K562 (cell line): ENCODE measurements around the gene TCF20. TPM values are rescaled to one million over a fixed set of nuclear protein-coding genes. Genes with fewer than 3 reads are reported as not detected.

Experiments
- ATAC-seq: fragments of 200-7000 bp; cut with Tn5 transposase; 3 replicates; pipeline ENCODE4 v1.9.1; 2020; ENCODE audit warnings: moderate library complexity
- BruUV-seq: library from RNA; stranded (reverse); fragments of 400-500 nt; replicated peaks from 2 replicates; lab custom pipeline; 2021; lab: Mats Ljungman, UMichigan
- CTCF ChIA-PET: fragments of 300-600 bp; formaldehyde crosslinking; extraction: SDS; loops from one replicate; lab custom pipeline; 2021; ENCODE audit warnings: low intra/inter-chr PET ratio; lab: Yijun Ruan, JAX
- POLR2A ChIA-PET: fragments of 300-600, 350-650 bp; sonication (Branson Sonifier 250); formaldehyde crosslinking; extraction: SDS; loops from one replicate; lab custom pipeline; 2021; ENCODE audit warnings: antibody characterized with exemption, inconsistent platforms; lab: Yijun Ruan, JAX
- DNase-seq, 4 experiments: peaks; one replicate each; pipeline versions ENCODE4 v3.0.0 to v3.0.0-alpha.2; 2011 to 2018; ENCODE audit warnings: low spot score in 3 of 4, mixed read lengths in 3 of 4; ENCODE audit errors: extremely low read depth in 1 of 4
- FAIRE-seq: peaks from 2 replicates; lab custom pipeline; 2011; peaks lifted over from hg19 to GRCh38; lab: Jason Lieb, UNC
- H2AFZ ChIP-seq: 2 replicates; pipeline ENCODE4 v1.6.0; 2011; ENCODE audit warnings: low read depth, low read length, control low read depth, inconsistent platforms
- H3K27ac ChIP-seq: fragments of 200-600 bp; 3 replicates; pipeline ENCODE4 v1.8.0; 2011; ENCODE audit warnings: low read depth, mild to moderate bottlenecking, control low read depth, inconsistent platforms, low read length, moderate library complexity, mixed read lengths; ENCODE audit errors: extremely low read depth
- H3K27me3 ChIP-seq, 2 experiments: fragments of 300-600 bp in 1 of 2; 2 replicates in 1 of 2; 3 replicates in 1 of 2; pipeline versions ENCODE4 v1.6.0 to v1.8.0; 2011; ENCODE audit warnings: inconsistent platforms in 2 of 2, low read length in 2 of 2, mild to moderate bottlenecking in 1 of 2, mixed read lengths in 1 of 2, moderate library complexity in 1 of 2; ENCODE audit not compliant: control insufficient read depth in 2 of 2, insufficient read depth in 2 of 2
- H3K36me3 ChIP-seq: fragments of 300-600 bp; 3 replicates; pipeline ENCODE4 v1.8.0; 2011; ENCODE audit warnings: mild to moderate bottlenecking, low read length, inconsistent platforms; ENCODE audit not compliant: control insufficient read depth, insufficient read depth
- H3K4me1 ChIP-seq, 2 experiments: fragments of 200-600 bp in 1 of 2; replicated peaks in 1 of 2; 2 replicates in 1 of 2; 3 replicates in 1 of 2; pipeline versions ENCODE4 v1.5.1 to v1.8.0; 2011; ENCODE audit warnings: inconsistent platforms in 2 of 2, low read length in 2 of 2, mild to moderate bottlenecking in 1 of 2, mixed read lengths in 1 of 2, moderate library complexity in 1 of 2; ENCODE audit not compliant: control insufficient read depth in 2 of 2, insufficient read depth in 2 of 2
- H3K4me2 ChIP-seq: 2 replicates; pipeline ENCODE4 v1.6.1; 2011; ENCODE audit warnings: low read length, control low read depth, inconsistent platforms, mixed read lengths; ENCODE audit not compliant: insufficient read depth
- H3K4me3 ChIP-seq: fragments of 200-600 bp; sonication (generic), shearing (Covaris generic); 2 replicates; pipeline ENCODE4 v1.5.1; 2016; ENCODE audit warnings: control low read depth, inconsistent platforms
- H3K79me2 ChIP-seq: fragments of 200-600 bp; 3 replicates; pipeline ENCODE4 v1.8.0; 2011; ENCODE audit warnings: low read length, inconsistent platforms; ENCODE audit not compliant: control insufficient read depth, insufficient read depth
- H3K9ac ChIP-seq, 2 experiments: 2 replicates each; pipeline versions ENCODE4 v1.6.0 to v1.6.1; 2011; ENCODE audit warnings: low read depth in 2 of 2, low read length in 2 of 2, control low read depth in 1 of 2, inconsistent platforms in 1 of 2, mild to moderate bottlenecking in 1 of 2, mixed read lengths in 1 of 2; ENCODE audit not compliant: insufficient read depth in 1 of 2
- H3K9me1 ChIP-seq: one replicate; pipeline ENCODE4 v1.6.0; 2011; ENCODE audit warnings: inconsistent platforms, mild to moderate bottlenecking, low read length, moderate library complexity; ENCODE audit not compliant: control insufficient read depth, insufficient read depth
- H3K9me3 ChIP-seq: replicated peaks from 2 replicates; pipeline ENCODE4 v1.5.1; 2011; ENCODE audit warnings: low read depth, low read length, inconsistent platforms; ENCODE audit not compliant: control insufficient read depth, insufficient read depth
- H4K20me1 ChIP-seq: replicated peaks from 2 replicates; pipeline ENCODE4 v1.6.1; 2011; ENCODE audit warnings: low read length, inconsistent platforms, mixed read lengths; ENCODE audit not compliant: control insufficient read depth, insufficient read depth
- ARID2 ChIP-seq: fragments of 450-650 bp; IDR thresholded peaks from 2 replicates; pipeline ENCODE4 v1.6.1; 2017; ENCODE audit warnings: antibody characterized with exemption, mild to moderate bottlenecking
- DDX20 ChIP-seq: fragments of 450-650 bp; IDR thresholded peaks from 2 replicates; pipeline ENCODE4 v1.6.1; 2016; ENCODE audit warnings: missing genetic modification characterization, low read depth, mild to moderate bottlenecking, missing compliant biosample characterization, moderate library complexity
- GATA2 ChIP-seq: sonication (generic); formaldehyde crosslinking; IDR thresholded peaks from 2 replicates; pipeline ENCODE4 v1.4.0; 2020; ENCODE audit warnings: mild to moderate bottlenecking, missing genetic modification reagents
- GATAD2B ChIP-seq: fragments of 450-650 bp; IDR thresholded peaks from 2 replicates; pipeline ENCODE4 v1.6.1; 2017; ENCODE audit warnings: mild to moderate bottlenecking, borderline replicate concordance
- KLF1 ChIP-seq: fragments of 450-650 bp; IDR thresholded peaks from 2 replicates; pipeline ENCODE4 v1.6.1; 2016; ENCODE audit warnings: missing genetic modification characterization, missing compliant biosample characterization
- L3MBTL2 ChIP-seq: fragments of 450-650 bp; IDR thresholded peaks from 2 replicates; pipeline ENCODE4 v1.6.1; 2016; ENCODE audit warnings: mild to moderate bottlenecking, moderate library complexity
- MTF1 ChIP-seq: fragments of 250-450 bp; sonication (Bioruptor Pico); IDR thresholded peaks from 2 replicates; pipeline ENCODE4 v1.9.0; 2021; ENCODE audit warnings: moderate library complexity, mild to moderate bottlenecking, inconsistent platforms, borderline replicate concordance
- NFIC ChIP-seq: fragments of 450-650 bp; IDR thresholded peaks from 2 replicates; pipeline ENCODE4 v1.6.1; 2017; ENCODE audit warnings: mild to moderate bottlenecking, inconsistent platforms
- SMAD3 ChIP-seq: fragments of 450-650 bp; formaldehyde crosslinking; conservative IDR thresholded peaks from 2 replicates; pipeline ENCODE4 v1.4.0; 2020; ENCODE audit warnings: mild to moderate bottlenecking
- TAF15 ChIP-seq: fragments of 200-400 bp; formaldehyde crosslinking; IDR thresholded peaks from 2 replicates; pipeline ENCODE4 v1.6.1; 2017; ENCODE audit warnings: mild to moderate bottlenecking, low read depth, low read length, moderate library complexity
- YY1 ChIP-seq, 3 experiments: IDR thresholded peaks; 2 replicates each; pipeline ENCODE4 v1.6.1; 2011; ENCODE audit warnings: low read length in 2 of 3, mild to moderate bottlenecking in 2 of 3, moderate library complexity in 2 of 3, borderline replicate concordance in 1 of 3, control low read depth in 1 of 3, low read depth in 1 of 3; ENCODE audit not compliant: insufficient read depth in 3 of 3, insufficient replicate concordance in 2 of 3, control insufficient read depth in 1 of 3, insufficient read length in 1 of 3; ENCODE audit errors: extremely low read depth in 1 of 3
- ZKSCAN8 ChIP-seq: fragments of 200-800 bp; sonication (Bioruptor generic); IDR thresholded peaks from 2 replicates; pipeline ENCODE4 v1.6.1; 2016; ENCODE audit warnings: missing genetic modification characterization, missing compliant biosample characterization
- ZNF24 ChIP-seq: fragments of 450-650 bp; IDR thresholded peaks from 2 replicates; pipeline ENCODE4 v1.6.1; 2016
- ZNF354B ChIP-seq: fragments of 250-450 bp; sonication (Bioruptor Pico); IDR thresholded peaks from 2 replicates; pipeline ENCODE4 v1.4.0; 2020
- ZNF77 ChIP-seq: fragments of 250-450 bp; sonication (Bioruptor Pico); IDR thresholded peaks from 2 replicates; pipeline ENCODE4 v1.5.0; 2020
- WGBS: fragments of 100-300 bp; shearing (Covaris generic); methylation state at CpG from one replicate; pipeline ENCODE4 v1.1.6; 2016; ENCODE audit warnings: low coverage, mixed read lengths; ENCODE audit not compliant: insufficient coverage; ENCODE audit errors: missing lambda C conversion rate; 5-methylcytosine and 5-hydroxymethylcytosine counted together
- in situ Hi-C: fragments of 300-500 bp; cut with MboI; formaldehyde crosslinking; loops from 4 replicates; pipeline ENCODE4 v1.15.0; 2018; ENCODE audit warnings: inconsistent platforms, mixed read lengths
- intact Hi-C: fragments of 100-400 bp; cut with micrococcal nuclease; formaldehyde crosslinking; loops from 2 replicates; pipeline ENCODE4 v1.14.2; 2022
- polyA plus RNA-seq, 8 experiments: library from polyadenylated mRNA; depleted of rRNA in 4 of 8; stranded (reverse) in 5 of 8; unstranded in 3 of 8; fragments of >200 nt; fragmentation: Nextera tagmentation in 2 of 8; fragmentation: Illumina TruSeq in 1 of 8; extraction: Ambion mirVana in 2 of 8; extraction: Trizol in 1 of 8; gene quantifications; 2 replicates each; pipeline versions ENCODE4 v1.2.1 to v1.2.3, GENCODE V29; 2011 to 2014; ENCODE audit warnings: inconsistent platforms in 1 of 8, missing spikeins in 1 of 8
- total RNA-seq, 7 experiments: library from RNA; depleted of rRNA in 6 of 7; stranded (reverse); fragments of >200 nt in 6 of 7; fragmentation: Illumina TruSeq in 2 of 7; extraction: Trizol in 2 of 7; gene quantifications; 2 replicates each; pipeline versions ENCODE4 v1.2.1 to v1.2.3, GENCODE V29; 2011 to 2021; ENCODE audit warnings: low replicate concordance in 1 of 7
- TF ChIP-seq, protein P1 (sequence below): sonication (generic); formaldehyde crosslinking; IDR thresholded peaks from 2 replicates; pipeline ENCODE4 v1.8.0; 2022; ENCODE audit warnings: mild to moderate bottlenecking, missing genetic modification reagents
- TF ChIP-seq, protein P2 (sequence below): sonication (generic); formaldehyde crosslinking; IDR thresholded peaks from 2 replicates; pipeline ENCODE4 v1.8.0; 2022; ENCODE audit warnings: mild to moderate bottlenecking, missing genetic modification reagents, borderline replicate concordance
- TF ChIP-seq, protein P3 (sequence below): fragments of 250-450 bp; sonication (Bioruptor Pico); IDR thresholded peaks from 2 replicates; pipeline ENCODE4 v1.4.0; 2020; ENCODE audit warnings: borderline replicate concordance
- TF ChIP-seq, protein P4 (sequence below): IDR thresholded peaks from 3 replicates; pipeline ENCODE4 v1.6.1; 2011; ENCODE audit warnings: borderline replicate concordance, mild to moderate bottlenecking; ENCODE audit not compliant: insufficient read length, insufficient read depth

Gene TCF20
- total and polyA plus RNA-seq, 9 of the 15 experiments (the other 6 are each of a cell fraction or from before 2014, with no cell fraction given), result 0.35 to 43.6 (median 17.5) TPM

DNA sequence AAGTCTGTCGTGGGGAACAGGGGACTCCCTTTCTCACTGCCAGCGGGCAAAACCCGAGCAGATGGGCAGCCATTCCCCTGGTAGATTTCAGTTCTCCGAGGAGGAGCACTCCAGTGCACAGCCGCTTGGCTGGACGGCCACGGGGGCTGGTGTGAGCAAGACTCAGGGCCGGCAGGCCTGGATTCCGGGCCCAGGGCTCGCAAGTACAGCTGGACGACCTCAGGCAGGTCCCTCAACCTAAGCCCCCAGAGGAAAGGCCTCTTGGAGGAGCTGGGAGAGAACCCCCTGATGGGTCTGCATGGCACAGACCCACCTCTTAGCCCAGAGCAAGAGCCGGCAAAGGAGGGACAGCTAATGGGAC is 31.3 kb upstream of the TCF20 start:
- in situ Hi-C loops, result no loop called here
- intact Hi-C loops, result no loop called here
- no peak overlapping the region for H3K4me3 ChIP-seq
- H3K79me2 ChIP-seq, result no peaks in the 10 kb centered on the region
- no peaks in the 10 kb centered on the region for H3K9me1 ChIP-seq
- no TSS peak for BruUV-seq
- H3K4me1 ChIP-seq, result peaks cover 18 to 46% of the 10 kb centered on the region in 2 experiments
- ChIA-PET CTCF (no interaction called here), POLR2A (no interaction called here)
- no peaks in the 10 kb centered on the region for H3K9me3 ChIP-seq
- TF ChIP-seq GATA2 (CRISPR knock-in tag) (no peak), KLF1 (no peak), ZNF354B (CRISPR knock-in tag) (no peak), ZNF24 (no peak), ARID2 (no peak), TAF15 (no peak), DDX20 (tag) (no peak), SMAD3 (CRISPR knock-in tag) (no peak), YY1 (IDR thresholded peaks at IDR 0.05; ENCODE audit: borderline replicate concordance in 1 of 3, control insufficient read depth in 1 of 3, extremely low read depth in 1 of 3, insufficient read depth in 3 of 3, insufficient read length in 1 of 3, insufficient replicate concordance in 2 of 3, low read depth in 1 of 3, low read length in 2 of 3) (no peak), NFIC (no peak), GATAD2B (no peak), ZKSCAN8 (CRISPR knock-in tag) (no peak), ZNF77 (CRISPR knock-in tag) (no peak), MTF1 (no peak), L3MBTL2 (no peak)
- TF ChIP-seq, protein P1, sequence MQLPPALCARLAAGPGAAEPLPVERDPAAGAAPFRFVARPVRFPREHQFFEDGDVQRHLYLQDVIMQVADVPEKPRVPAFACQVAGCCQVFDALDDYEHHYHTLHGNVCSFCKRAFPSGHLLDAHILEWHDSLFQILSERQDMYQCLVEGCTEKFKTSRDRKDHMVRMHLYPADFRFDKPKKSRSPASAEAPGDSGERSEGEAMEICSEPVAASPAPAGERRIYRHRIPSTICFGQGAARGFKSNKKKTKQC (CRISPR knock-in tag), result no peak
- TF ChIP-seq, protein P2, sequence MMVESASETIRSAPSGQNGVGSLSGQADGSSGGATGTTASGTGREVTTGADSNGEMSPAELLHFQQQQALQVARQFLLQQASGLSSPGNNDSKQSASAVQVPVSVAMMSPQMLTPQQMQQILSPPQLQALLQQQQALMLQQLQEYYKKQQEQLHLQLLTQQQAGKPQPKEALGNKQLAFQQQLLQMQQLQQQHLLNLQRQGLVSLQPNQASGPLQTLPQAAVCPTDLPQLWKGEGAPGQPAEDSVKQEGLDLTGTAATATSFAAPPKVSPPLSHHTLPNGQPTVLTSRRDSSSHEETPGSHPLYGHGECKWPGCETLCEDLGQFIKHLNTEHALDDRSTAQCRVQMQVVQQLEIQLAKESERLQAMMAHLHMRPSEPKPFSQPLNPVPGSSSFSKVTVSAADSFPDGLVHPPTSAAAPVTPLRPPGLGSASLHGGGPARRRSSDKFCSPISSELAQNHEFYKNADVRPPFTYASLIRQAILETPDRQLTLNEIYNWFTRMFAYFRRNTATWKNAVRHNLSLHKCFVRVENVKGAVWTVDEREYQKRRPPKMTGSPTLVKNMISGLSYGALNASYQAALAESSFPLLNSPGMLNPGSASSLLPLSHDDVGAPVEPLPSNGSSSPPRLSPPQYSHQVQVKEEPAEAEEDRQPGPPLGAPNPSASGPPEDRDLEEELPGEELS (CRISPR knock-in tag), result no peak
- TF ChIP-seq, protein P3, sequence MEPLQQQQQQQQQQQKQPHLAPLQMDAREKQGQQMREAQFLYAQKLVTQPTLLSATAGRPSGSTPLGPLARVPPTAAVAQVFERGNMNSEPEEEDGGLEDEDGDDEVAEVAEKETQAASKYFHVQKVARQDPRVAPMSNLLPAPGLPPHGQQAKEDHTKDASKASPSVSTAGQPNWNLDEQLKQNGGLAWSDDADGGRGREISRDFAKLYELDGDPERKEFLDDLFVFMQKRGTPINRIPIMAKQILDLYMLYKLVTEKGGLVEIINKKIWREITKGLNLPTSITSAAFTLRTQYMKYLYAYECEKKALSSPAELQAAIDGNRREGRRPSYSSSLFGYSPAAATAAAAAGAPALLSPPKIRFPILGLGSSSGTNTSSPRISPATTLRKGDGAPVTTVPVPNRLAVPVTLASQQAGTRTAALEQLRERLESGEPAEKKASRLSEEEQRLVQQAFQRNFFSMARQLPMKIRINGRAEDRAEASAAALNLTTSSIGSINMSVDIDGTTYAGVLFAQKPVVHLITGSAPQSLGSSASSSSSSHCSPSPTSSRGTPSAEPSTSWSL (CRISPR knock-in tag), result no peak
- TF ChIP-seq, protein P4, sequence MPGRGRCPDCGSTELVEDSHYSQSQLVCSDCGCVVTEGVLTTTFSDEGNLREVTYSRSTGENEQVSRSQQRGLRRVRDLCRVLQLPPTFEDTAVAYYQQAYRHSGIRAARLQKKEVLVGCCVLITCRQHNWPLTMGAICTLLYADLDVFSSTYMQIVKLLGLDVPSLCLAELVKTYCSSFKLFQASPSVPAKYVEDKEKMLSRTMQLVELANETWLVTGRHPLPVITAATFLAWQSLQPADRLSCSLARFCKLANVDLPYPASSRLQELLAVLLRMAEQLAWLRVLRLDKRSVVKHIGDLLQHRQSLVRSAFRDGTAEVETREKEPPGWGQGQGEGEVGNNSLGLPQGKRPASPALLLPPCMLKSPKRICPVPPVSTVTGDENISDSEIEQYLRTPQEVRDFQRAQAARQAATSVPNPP, result no peak
- no peak overlapping the region for H3K4me2 ChIP-seq
- no peak overlapping the region for H2AFZ ChIP-seq
- peaks cover 0 to 4% of the 10 kb centered on the region in 2 experiments; a peak in 2 of 5 replicates for H3K27me3 ChIP-seq
- 57% methylated on average over 11 of the region's 12 CpGs for WGBS
- no peak overlapping the region for H3K27ac ChIP-seq
- no peaks in the 10 kb centered on the region for H4K20me1 ChIP-seq
- no peak for ATAC-seq
- no peak overlapping the region for H3K9ac ChIP-seq
- no peak for FAIRE-seq
- H3K36me3 ChIP-seq, result no peaks in the 10 kb centered on the region
- no peak for DNase-seq
